Measurements from ENCODE around the gene MPND. TPM values are rescaled to one million over a fixed set of nuclear protein-coding genes. Genes with fewer than 3 reads are reported as not detected.

MPND gene
- total and polyA plus RNA-seq, 2 of the 13 experiments (the other 11 are each of a cell fraction or from before 2014, with no cell fraction given): 10.8 to 15.8 TPM

GRCh38 chr19:4390567-4391305 is 47.4 kb downstream of the MPND start (continued):
- TF ChIP-seq TERF1 (CRISPR knock-in tag; IDR thresholded peaks at IDR 0.05) (no peak), KLF11 (CRISPR knock-in tag; IDR thresholded peaks at IDR 0.05) (no peak), GABPA (IDR thresholded peaks at IDR 0.05; ENCODE audit: low read depth, low read length) (no peak), GABPA (CRISPR knock-in tag; IDR thresholded peaks at IDR 0.05; ENCODE audit: low read depth) (peak; percentile 54), ARID5B (CRISPR knock-in tag; IDR thresholded peaks at IDR 0.05) (peak; percentile 85), ATF5 (CRISPR knock-in tag; IDR thresholded peaks at IDR 0.05; ENCODE audit: low read depth) (no peak), ZBTB44 (CRISPR knock-in tag; IDR thresholded peaks at IDR 0.05) (no peak), ARID4A (CRISPR knock-in tag; IDR thresholded peaks at IDR 0.05; ENCODE audit: borderline replicate concordance) (peak; percentile 78; the same call in 1 of the 2 replicates), PHF5A (CRISPR knock-in tag; IDR thresholded peaks at IDR 0.05; ENCODE audit: low read depth, unreplicated experiment) (peak; percentile 51), MED13 (CRISPR knock-in tag; IDR thresholded peaks at IDR 0.05) (peak; percentile 78; the same call in 1 of the 2 replicates), ZNF253 (CRISPR knock-in tag; IDR thresholded peaks at IDR 0.05; ENCODE audit: borderline replicate concordance) (no peak), ZNF777 (CRISPR knock-in tag; IDR thresholded peaks at IDR 0.05) (peak; percentile 43; the same call in 1 of the 2 replicates), ELF4 (CRISPR knock-in tag; IDR thresholded peaks at IDR 0.05; ENCODE audit: borderline replicate concordance) (no peak), HMG20B (CRISPR knock-in tag; conservative IDR thresholded peaks at IDR 0.05) (peak; percentile 72), RELA (CRISPR knock-in tag; IDR thresholded peaks at IDR 0.05) (0 out of 2 replicates have a peak, but pooled peaks have one; percentile 30)

Data from HepG2 (cell line).